Heart left ventricle (tissue), 13 donors: ENCODE data around the gene SPAG17.

Experiments used
- POLR2A ChIP-seq, 2 donors: fragments of 450-650 bp; IDR thresholded peaks; one replicate each; pipeline ENCODE4 v1.6.1; 2017; ENCODE audit warnings: antibody characterized with exemption in 2 of 2, mild to moderate bottlenecking in 2 of 2, moderate library complexity in 2 of 2
- TF ChIP-seq, protein P1 (sequence below), 12 donors: fragments of 200-600 bp; sonication (generic) in 4 of 12; IDR thresholded peaks; one replicate each; pipeline versions ENCODE4 v1.5.0 to v1.8.0; 2018 to 2022; ENCODE audit warnings: antibody characterized with exemption in 12 of 12, mild to moderate bottlenecking in 5 of 12
- donor health status: ischemic (EF 13 %, LVEDD 7.1; RV severe dilation, severe dysfunction).
- donor health status: DM: no; HTN: yes; CAD: no.
- donor health status: DM: no; HTN: no; CAD: no.
- donor health status: ischemic (EF 25% LVEDD 6.9; RV normal size, moderate dysfunction).
- donor health status: ischemic (EF 25% LVEDD 5.7; RV mildly dilated, moderate dysfunction).
- donor health status: ischemic (EF 35%, LVEDD 5.7; RV mildly dilated, moderate dysfunction).
- donor health status: nonischemic (EF 11% LVEDD 7.7; RV severe dilation, severe dysfunction).
- donor health status: DM: yes; HTN: yes; CAD: no.
- donor health status: PGD.
- donor health status: ischemic (EF 29% LVEDD 5.4; RV normal size, mild dysfunction).
- donor health status: nonischemic (EF 23%, LVEDD 6.1; RV moderate dilation, normal function).

DNA sequence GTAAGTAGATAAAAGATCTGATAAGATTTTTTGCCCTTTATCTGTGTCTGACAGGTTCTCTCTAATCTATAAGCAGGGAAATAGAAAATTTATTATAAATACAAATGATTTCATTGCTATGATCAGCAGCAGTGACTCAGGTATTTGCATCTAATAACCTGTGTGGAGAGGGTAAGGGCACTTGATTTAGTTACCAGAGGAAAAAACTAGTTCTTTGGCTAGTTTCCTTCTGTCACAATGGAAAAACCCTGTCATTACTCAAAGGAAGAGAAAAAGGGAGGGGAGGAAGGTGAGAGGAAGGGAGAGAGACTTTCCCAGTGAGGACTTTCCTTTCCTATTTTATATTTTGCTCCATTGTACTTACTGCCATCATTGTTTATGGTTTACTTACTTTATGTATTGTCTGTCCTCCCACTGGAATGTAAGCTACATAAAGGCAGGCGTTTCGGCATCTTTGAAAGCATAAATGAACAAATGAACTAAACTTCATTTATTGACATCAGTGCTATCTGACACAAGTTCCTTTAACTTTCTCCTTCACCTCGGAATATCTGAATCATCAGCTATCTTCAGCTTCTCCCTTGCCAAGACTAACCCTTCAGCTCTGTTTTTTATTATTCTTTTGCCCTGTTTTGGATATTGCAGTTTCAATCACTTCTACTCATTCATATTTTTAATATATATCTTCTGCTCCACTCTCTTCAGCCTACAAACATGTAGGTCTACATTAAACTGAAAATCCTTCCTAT is 220.6 kb downstream of the SPAG17 start:
- TF ChIP-seq, protein P1, sequence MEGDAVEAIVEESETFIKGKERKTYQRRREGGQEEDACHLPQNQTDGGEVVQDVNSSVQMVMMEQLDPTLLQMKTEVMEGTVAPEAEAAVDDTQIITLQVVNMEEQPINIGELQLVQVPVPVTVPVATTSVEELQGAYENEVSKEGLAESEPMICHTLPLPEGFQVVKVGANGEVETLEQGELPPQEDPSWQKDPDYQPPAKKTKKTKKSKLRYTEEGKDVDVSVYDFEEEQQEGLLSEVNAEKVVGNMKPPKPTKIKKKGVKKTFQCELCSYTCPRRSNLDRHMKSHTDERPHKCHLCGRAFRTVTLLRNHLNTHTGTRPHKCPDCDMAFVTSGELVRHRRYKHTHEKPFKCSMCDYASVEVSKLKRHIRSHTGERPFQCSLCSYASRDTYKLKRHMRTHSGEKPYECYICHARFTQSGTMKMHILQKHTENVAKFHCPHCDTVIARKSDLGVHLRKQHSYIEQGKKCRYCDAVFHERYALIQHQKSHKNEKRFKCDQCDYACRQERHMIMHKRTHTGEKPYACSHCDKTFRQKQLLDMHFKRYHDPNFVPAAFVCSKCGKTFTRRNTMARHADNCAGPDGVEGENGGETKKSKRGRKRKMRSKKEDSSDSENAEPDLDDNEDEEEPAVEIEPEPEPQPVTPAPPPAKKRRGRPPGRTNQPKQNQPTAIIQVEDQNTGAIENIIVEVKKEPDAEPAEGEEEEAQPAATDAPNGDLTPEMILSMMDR (IDR thresholded peaks at IDR 0.05) = no peak
- TF ChIP-seq POLR2A (IDR thresholded peaks at IDR 0.05) = no peak
